ENCODE results near the gene ZNF791. TPM values are rescaled to one million over a fixed set of nuclear protein-coding genes. Genes with fewer than 3 reads are reported as not detected.
A peak's percentile ranks its signal among the peaks of the same experiment; 100 is the strongest.
"Not testable (repeated sequence)": the region's sequence is repeated elsewhere in the genome, so short reads cannot be mapped to it uniquely, and the experiment has no call there.

The ZNF791 gene
- total RNA-seq: 10 to 100 TPM; 26.6 to 29.4 TPM

GRCh38 chr19:12610540-12611360, at the start of gene ZNF791, which contains the start of gene ZNF490:
ZNF791 (plus strand) TSS chr19:12610920; CDS start chr19:12611080, 160 bp downstream.
ZNF490 (minus strand) TSS chr19:12610813; CDS start chr19:12610680, 133 bp downstream.
- ChIA-PET CTCF (interaction anchor here (0.6 to 1.5 kb wide), 6 partner anchors 9 to 313 kb away, joined by 3 to 8 read pairs (median 4); partner anchors contain the start of gene RTBDN), POLR2A (interaction anchor here (0.6 to 2.0 kb wide), 4 partner anchors 29 to 623 kb away, joined by 3 to 7 read pairs (median 4); partner anchors contain the start of gene ZNF563)
- Mint-ChIP-seq H3K36me3 (ENCODE audit: low read depth) (peaks cover 42% of the 10 kb centered on the region), H3K4me3 (peak within 1 kb of the TSS; percentile 100), H3K9me3 (ENCODE audit: insufficient read depth) (no peaks in the 10 kb centered on the region), H3K27me3 (ENCODE audit: low read depth) (no peaks in the 10 kb centered on the region), H3K4me1 (ENCODE audit: low read depth) (peaks cover 34% of the 10 kb centered on the region), H3K27ac (peak within 1 kb of the TSS; percentile 99)
- peak; percentile 99 for DNase-seq
- peak; percentile 81 for ATAC-seq

- no peaks in the 10 kb centered on the region for H3K36me3 Mint-ChIP-seq (ENCODE audit: low read depth)
- no peaks in the 10 kb centered on the region for H3K27me3 Mint-ChIP-seq (ENCODE audit: low read depth)
- POLR2A ChIA-PET: interaction anchor here (0.7 to 1.1 kb wide), 2 partner anchors 47 to 108 kb away, joined by 3 to 4 read pairs; partner anchors contain the start of genes ZNF490 and ZNF791
- H3K4me1 Mint-ChIP-seq (ENCODE audit: low read depth): peaks cover 7% of the 10 kb centered on the region
- CTCF ChIA-PET: interaction anchor here (0.7 to 2.1 kb wide), 19 partner anchors 9 to 473 kb away, joined by 3 to 11 read pairs (median 4); partner anchors contain the start of genes FBXW9, MAN2B1, WDR83 and ZNF490
- peak; percentile 93 for DNase-seq
- no peaks in the 10 kb centered on the region for H3K9me3 Mint-ChIP-seq (ENCODE audit: insufficient read depth)
- H3K27ac Mint-ChIP-seq: peak overlapping the region; percentile 4
- ATAC-seq: peak; percentile 93
- H3K4me3 Mint-ChIP-seq: no peak overlapping the region
Observed at GRCh38 chr19:12564016-12564664, 46.6 kb upstream of the ZNF791 start.

GRCh38 chr19:12566380-12566779, 44.3 kb upstream of the ZNF791 start:
- H3K27ac Mint-ChIP-seq; H3K36me3 Mint-ChIP-seq (ENCODE audit: low read depth); H3K27me3 Mint-ChIP-seq (ENCODE audit: low read depth); H3K4me3 Mint-ChIP-seq; H3K9me3 Mint-ChIP-seq (ENCODE audit: insufficient read depth); ATAC-seq; POLR2A ChIA-PET; H3K4me1 Mint-ChIP-seq (ENCODE audit: low read depth); DNase-seq; CTCF ChIA-PET: not testable (repeated sequence)

- DNase-seq (no peak), ATAC-seq (no peak)
- Mint-ChIP-seq H3K27me3 (ENCODE audit: low read depth) (no peaks in the 10 kb centered on the region), H3K9me3 (ENCODE audit: insufficient read depth) (no peaks in the 10 kb centered on the region), H3K27ac (no peak overlapping the region), H3K4me3 (no peak overlapping the region), H3K36me3 (ENCODE audit: low read depth) (no peaks in the 10 kb centered on the region), H3K4me1 (ENCODE audit: low read depth) (peaks cover 7% of the 10 kb centered on the region)
- CTCF ChIA-PET: interaction anchor here (1.4 kb wide), 1 partner anchor 104 kb away, joined by 4 read pairs; no protein-coding TSS in a partner anchor
- POLR2A ChIA-PET: interaction anchor here (1.2 kb wide), 1 partner anchor 101 kb away, joined by 4 read pairs; a partner anchor contains a TSS
Observed at GRCh38 chr19:12567951-12568350, 42.8 kb upstream of the ZNF791 start.

- no peak for DNase-seq
- Mint-ChIP-seq H3K4me1 (ENCODE audit: low read depth) (peaks cover 11% of the 10 kb centered on the region), H3K36me3 (ENCODE audit: low read depth) (peaks cover 26% of the 10 kb centered on the region), H3K27ac (no peak overlapping the region), H3K27me3 (ENCODE audit: low read depth) (no peaks in the 10 kb centered on the region), H3K9me3 (ENCODE audit: insufficient read depth) (no peaks in the 10 kb centered on the region), H3K4me3 (no peak overlapping the region)
- ATAC-seq: no peak
- POLR2A ChIA-PET: no interaction called here
- CTCF ChIA-PET: no interaction called here
Observed at GRCh38 chr19:12574036-12574435, 36.7 kb upstream of the ZNF791 start.

GRCh38 chr19:12578641-12579040, 32.1 kb upstream of the ZNF791 start:
- CTCF ChIA-PET: no interaction called here
- H3K27me3 Mint-ChIP-seq (ENCODE audit: low read depth): no peaks in the 10 kb centered on the region
- H3K4me3 Mint-ChIP-seq: no peak overlapping the region
- H3K36me3 Mint-ChIP-seq (ENCODE audit: low read depth): peaks cover 69% of the 10 kb centered on the region
- POLR2A ChIA-PET: no interaction called here
- DNase-seq (no peak), ATAC-seq (no peak)
- H3K4me1 Mint-ChIP-seq (ENCODE audit: low read depth): peaks cover 11% of the 10 kb centered on the region
- peaks cover 25% of the 10 kb centered on the region for H3K9me3 Mint-ChIP-seq (ENCODE audit: insufficient read depth)
- H3K27ac Mint-ChIP-seq: no peak overlapping the region

- CTCF ChIA-PET: no interaction called here
- no peak for DNase-seq
- no peak overlapping the region for H3K27ac Mint-ChIP-seq
- H3K36me3 Mint-ChIP-seq (ENCODE audit: low read depth): peaks cover 66% of the 10 kb centered on the region
- no peak for ATAC-seq
- no peak overlapping the region for H3K4me3 Mint-ChIP-seq
- H3K9me3 Mint-ChIP-seq (ENCODE audit: insufficient read depth): peaks cover 25% of the 10 kb centered on the region
- POLR2A ChIA-PET: no interaction called here
- H3K27me3 Mint-ChIP-seq (ENCODE audit: low read depth): no peaks in the 10 kb centered on the region
- H3K4me1 Mint-ChIP-seq (ENCODE audit: low read depth): no peaks in the 10 kb centered on the region
Observed at GRCh38 chr19:12580180-12580694, 30.5 kb upstream of the ZNF791 start.

- H3K4me1 Mint-ChIP-seq (ENCODE audit: low read depth): no peaks in the 10 kb centered on the region
- ChIA-PET POLR2A (no interaction called here), CTCF (no interaction called here)
- ATAC-seq (no peak), DNase-seq (no peak)
- no peaks in the 10 kb centered on the region for H3K27me3 Mint-ChIP-seq (ENCODE audit: low read depth)
- no peak overlapping the region for H3K27ac Mint-ChIP-seq
- no peak overlapping the region for H3K4me3 Mint-ChIP-seq
- H3K36me3 Mint-ChIP-seq (ENCODE audit: low read depth): peaks cover 62% of the 10 kb centered on the region
- peaks cover 25% of the 10 kb centered on the region for H3K9me3 Mint-ChIP-seq (ENCODE audit: insufficient read depth)
Observed at GRCh38 chr19:12581100-12581499, 29.6 kb upstream of the ZNF791 start.

- CTCF ChIA-PET: no interaction called here
- Mint-ChIP-seq H3K36me3 (ENCODE audit: low read depth) (peaks cover 28% of the 10 kb centered on the region), H3K4me1 (ENCODE audit: low read depth) (no peaks in the 10 kb centered on the region), H3K9me3 (ENCODE audit: insufficient read depth) (no peaks in the 10 kb centered on the region), H3K4me3 (no peak overlapping the region), H3K27me3 (ENCODE audit: low read depth) (no peaks in the 10 kb centered on the region), H3K27ac (no peak overlapping the region)
- ATAC-seq: no peak
- DNase-seq: no peak
- POLR2A ChIA-PET: interaction anchor here (0.6 kb wide), 1 partner anchor 34 kb away, joined by 3 read pairs; no protein-coding TSS in a partner anchor
Observed at GRCh38 chr19:12596485-12596884, 14.2 kb upstream of the ZNF791 start.

GRCh38 chr19:12596927-12597548, 13.7 kb upstream of the ZNF791 start:
- Mint-ChIP-seq H3K4me3 (no peak overlapping the region), H3K4me1 (ENCODE audit: low read depth) (no peaks in the 10 kb centered on the region), H3K9me3 (ENCODE audit: insufficient read depth) (no peaks in the 10 kb centered on the region), H3K27ac (no peak overlapping the region), H3K36me3 (ENCODE audit: low read depth) (peaks cover 29% of the 10 kb centered on the region), H3K27me3 (ENCODE audit: low read depth) (no peaks in the 10 kb centered on the region)
- CTCF ChIA-PET: no interaction called here
- no peak for DNase-seq
- ATAC-seq: no peak
- POLR2A ChIA-PET: no interaction called here

- Mint-ChIP-seq H3K9me3 (ENCODE audit: insufficient read depth) (no peaks in the 10 kb centered on the region), H3K27me3 (ENCODE audit: low read depth) (no peaks in the 10 kb centered on the region), H3K36me3 (ENCODE audit: low read depth) (peaks cover 35% of the 10 kb centered on the region), H3K27ac (no peak overlapping the region), H3K4me3 (no peak overlapping the region), H3K4me1 (ENCODE audit: low read depth) (no peaks in the 10 kb centered on the region)
- ATAC-seq (no peak), DNase-seq (no peak)
- CTCF ChIA-PET: no interaction called here
- POLR2A ChIA-PET: no interaction called here
Observed at GRCh38 chr19:12597594-12597993, 13.1 kb upstream of the ZNF791 start.
